Upper lobe of right lung (tissue), 1 donor: ENCODE measurements around the gene PAMR1. TPM values are rescaled to one million over a fixed set of nuclear protein-coding genes. Genes with fewer than 3 reads are reported as not detected.

Experiments used
- ATAC-seq: fragments of 200-7000 bp; cut with Tn5 transposase; one replicate; pipeline ENCODE4 v1.9.1; 2020; ENCODE audit warnings: mild to moderate bottlenecking, moderate library complexity
- DNase-seq: peaks from one replicate; pipeline ENCODE4 v3.0.0-alpha.2; 2020
- H3K27ac ChIP-seq: fragments of 200-600 bp; one replicate; pipeline ENCODE4 v1.8.0; 2022
- H3K27me3 ChIP-seq: fragments of 200-600 bp; one replicate; pipeline ENCODE4 v1.8.0; 2022; ENCODE audit warnings: mild to moderate bottlenecking
- H3K36me3 ChIP-seq: fragments of 200-600 bp; one replicate; pipeline ENCODE4 v1.8.0; 2022
- H3K4me1 ChIP-seq: fragments of 200-600 bp; one replicate; pipeline ENCODE4 v1.8.0; 2022
- H3K4me3 ChIP-seq: fragments of 200-600 bp; one replicate; pipeline ENCODE4 v1.8.0; 2022; ENCODE audit warnings: mild to moderate bottlenecking
- H3K9me3 ChIP-seq: fragments of 200-600 bp; one replicate; pipeline ENCODE4 v1.8.0; 2022
- CTCF ChIP-seq: fragments of 200-600 bp; IDR thresholded peaks from one replicate; pipeline ENCODE4 v1.8.0; 2022; ENCODE audit warnings: antibody characterized with exemption
- intact Hi-C: fragments of 100-400 bp; cut with DNase I; formaldehyde crosslinking; loops from one replicate; pipeline ENCODE4 v1.11.0; 2022
- total RNA-seq: library from RNA; stranded (reverse); fragmentation: NEBNext Ultra II Directional; extraction: Animal tissue kit (Norgen Biotek cat#: 25700); gene quantifications from one replicate; pipeline ENCODE4 v1.2.1, GENCODE V29; 2021
- donor health status: DM: no; HTN: yes; CAD: no; lungs with severe emphysema.

PAMR1 gene
- total RNA-seq, 1 donor from 2014 or later, result 12.4 TPM

- no peak for DNase-seq
These were observed 16.4 kb upstream of the PAMR1 start for GRCh38 chr11:35541621-35542375.

GRCh38 chr11:35540526-35540925, 15.1 kb upstream of the PAMR1 start:
- ATAC-seq (no peak), DNase-seq (no peak)
- no peak overlapping the region for H3K4me3 ChIP-seq
- TF ChIP-seq CTCF, result no peak
- H3K27me3 ChIP-seq, result no peaks in the 10 kb centered on the region
- no peaks in the 10 kb centered on the region for H3K4me1 ChIP-seq
- H3K9me3 ChIP-seq, result no peaks in the 10 kb centered on the region
- intact Hi-C loops, result no loop called here
- H3K27ac ChIP-seq, result no peak overlapping the region
- H3K36me3 ChIP-seq, result no peaks in the 10 kb centered on the region

More at GRCh38 chr11:35541621-35542375, 16.4 kb upstream of the PAMR1 start:
- Histone ChIP-seq H3K4me3 (no peak overlapping the region), H3K27me3 (no peaks in the 10 kb centered on the region), H3K4me1 (no peaks in the 10 kb centered on the region), H3K9me3 (no peaks in the 10 kb centered on the region), H3K36me3 (no peaks in the 10 kb centered on the region), H3K27ac (no peak overlapping the region)
- ATAC-seq, result peak; percentile 31
- no peak for TF ChIP-seq CTCF
- intact Hi-C loops, result no loop called here

- ATAC-seq (peak; percentile 50), DNase-seq (no peak)
- Histone ChIP-seq H3K27ac (peak overlapping the region; percentile 30), H3K4me1 (no peaks in the 10 kb centered on the region), H3K27me3 (no peaks in the 10 kb centered on the region), H3K36me3 (no peaks in the 10 kb centered on the region), H3K9me3 (no peaks in the 10 kb centered on the region), H3K4me3 (no peak overlapping the region)
- intact Hi-C loops, result no loop called here
- no peak for TF ChIP-seq CTCF
These were observed 14.4 kb upstream of the PAMR1 start for GRCh38 chr11:35539781-35540281.

- Histone ChIP-seq H3K36me3 (no peaks in the 10 kb centered on the region), H3K4me3 (no peak overlapping the region), H3K27me3 (no peaks in the 10 kb centered on the region), H3K9me3 (no peaks in the 10 kb centered on the region), H3K27ac (peak overlapping the region; percentile 30), H3K4me1 (no peaks in the 10 kb centered on the region)
- TF ChIP-seq CTCF, result no peak
- DNase-seq (no peak), ATAC-seq (no peak)
- intact Hi-C loops, result no loop called here
These were observed 13.8 kb upstream of the PAMR1 start for GRCh38 chr11:35539256-35539655.

- no peak for TF ChIP-seq CTCF
- intact Hi-C loops, result no loop called here
- Histone ChIP-seq H3K4me3 (no peak overlapping the region), H3K27ac (no peak overlapping the region), H3K36me3 (no peaks in the 10 kb centered on the region), H3K4me1 (no peaks in the 10 kb centered on the region), H3K9me3 (no peaks in the 10 kb centered on the region), H3K27me3 (no peaks in the 10 kb centered on the region)
- ATAC-seq (no peak), DNase-seq (no peak)
These were observed 11.1 kb upstream of the PAMR1 start for GRCh38 chr11:35536470-35536869.
